A673 (cell line): Measurements from ENCODE around the gene CABP4. TPM values are rescaled to one million over a fixed set of nuclear protein-coding genes. Genes with fewer than 3 reads are reported as not detected.

Source experiments
- BruUV-seq: library from RNA; stranded (reverse); fragments of 400-500 nt; replicated peaks from 2 replicates; lab custom pipeline; 2021; lab: Mats Ljungman, UMichigan
- CTCF ChIA-PET: fragments of 300-600 bp; sonication (Branson Sonifier 250); formaldehyde crosslinking; loops from one replicate; lab custom pipeline; 2022; ENCODE audit warnings: antibody characterized with exemption; lab: Charles Lee
- POLR2A ChIA-PET: fragments of 300-600 bp; sonication (Branson Sonifier 250); formaldehyde crosslinking; loops from one replicate; lab custom pipeline; 2022; ENCODE audit warnings: antibody characterized with exemption; ENCODE audit not compliant: low non-redundant PET; lab: Charles Lee
- DNase-seq: peaks from one replicate; pipeline ENCODE4 v3.0.0-alpha.2; 2015; ENCODE audit warnings: low spot score
- H3K27ac ChIP-seq: fragments of 200-600 bp; sonication (generic); 2 replicates; pipeline ENCODE4 v1.5.1; 2016; ENCODE audit warnings: mixed run types, low read depth, mild to moderate bottlenecking, mixed read lengths, antibody characterized with exemption, low read length; ENCODE audit not compliant: poor library complexity, severe bottlenecking
- H3K27me3 ChIP-seq: fragments of 200-600 bp; sonication (generic); replicated peaks from 2 replicates; pipeline ENCODE4 v1.6.1; 2017; ENCODE audit warnings: mixed run types, low read depth, mild to moderate bottlenecking, mixed read lengths, antibody characterized with exemption, low read length; ENCODE audit not compliant: insufficient read depth, poor library complexity
- H3K36me3 ChIP-seq: fragments of 200-600 bp; sonication (generic); 2 replicates; pipeline ENCODE4 v1.6.1; 2016; ENCODE audit warnings: mixed run types, mild to moderate bottlenecking, mixed read lengths, antibody characterized with exemption, low read length; ENCODE audit not compliant: insufficient read depth, poor library complexity, severe bottlenecking
- H3K4me1 ChIP-seq: fragments of 200-600 bp; sonication (generic); 2 replicates; pipeline ENCODE4 v1.6.1; 2017; ENCODE audit warnings: mixed run types, mild to moderate bottlenecking, mixed read lengths, antibody characterized with exemption, low read length; ENCODE audit not compliant: insufficient read depth, poor library complexity, severe bottlenecking
- H3K4me3 ChIP-seq: fragments of 200-600 bp; sonication (generic); 2 replicates; pipeline ENCODE4 v1.5.1; 2016; ENCODE audit warnings: low read depth, mixed run types, mild to moderate bottlenecking, mixed read lengths, low read length; ENCODE audit not compliant: poor library complexity, severe bottlenecking
- H3K9me3 ChIP-seq: fragments of 200-600 bp; sonication (generic); 2 replicates; pipeline ENCODE4 v1.6.1; 2016; ENCODE audit warnings: mixed run types, low read depth, mild to moderate bottlenecking, mixed read lengths, antibody characterized with exemption, low read length; ENCODE audit not compliant: poor library complexity, severe bottlenecking
- CTCF ChIP-seq: fragments of 300-800, 200-600 bp; sonication (generic); conservative IDR thresholded peaks from 2 replicates; pipeline ENCODE4 v1.5.1; 2017; ENCODE audit warnings: low read depth, mild to moderate bottlenecking, antibody characterized with exemption, low read length, moderate library complexity, mixed read lengths
- EZH2 ChIP-seq: fragments of 200-600 bp; sonication (generic); IDR thresholded peaks from 2 replicates; pipeline ENCODE4 v1.6.1; 2017; ENCODE audit warnings: borderline replicate concordance, low read depth, mild to moderate bottlenecking, mixed read lengths, antibody characterized with exemption, low read length; ENCODE audit not compliant: poor library complexity, severe bottlenecking
- intact Hi-C: fragments of 100-400 bp; cut with micrococcal nuclease; formaldehyde crosslinking; loops from one replicate; pipeline ENCODE4 v1.10.0; 2022; ENCODE audit not compliant: unreplicated experiment
- total RNA-seq: library from RNA; stranded (reverse); gene quantifications from 2 replicates; pipeline ENCODE4 v1.2.3, GENCODE V29; 2021

CABP4 gene
- total RNA-seq, 1 experiment from 2014 or later = not detected

- intact Hi-C loops = no loop called here
- BruUV-seq = no TSS peak
- H3K27ac ChIP-seq = peak within 1 kb of the TSS; percentile 84
- no peaks in the 10 kb centered on the region for H3K9me3 ChIP-seq
- peak within 1 kb of the TSS; percentile 84 for H3K4me3 ChIP-seq
- ChIA-PET CTCF (interaction anchor here (0.7 to 1.1 kb wide), 2 partner anchors 67 to 1209 kb away, joined by 5 read pairs; partner anchors contain the start of gene PPP1CA), POLR2A (no interaction called here)
- H3K27me3 ChIP-seq = no peaks in the 10 kb centered on the region
- peak; percentile 66 for TF ChIP-seq CTCF
- TF ChIP-seq EZH2 = no peak
- DNase-seq = peak; percentile 97
- no peaks in the 10 kb centered on the region for H3K36me3 ChIP-seq
- H3K4me1 ChIP-seq = peaks cover 11% of the 10 kb centered on the region
Observed at GRCh38 chr11:67468759-67469507, 13.8 kb downstream of the CABP4 start, which contains the start of gene TMEM134. TMEM134 (minus strand) TSS chr11:67469251; CDS start chr11:67469192, 59 bp downstream.

GRCh38 chr11:67469508-67469811 lies 14.3 kb downstream of the CABP4 start:
- TF ChIP-seq CTCF (no peak; the same call in 1 of the 2 replicates), EZH2 (no peak)
- no TSS peak for BruUV-seq
- intact Hi-C loops = no loop called here
- Histone ChIP-seq H3K36me3 (no peaks in the 10 kb centered on the region), H3K4me1 (peaks cover 5% of the 10 kb centered on the region), H3K9me3 (no peaks in the 10 kb centered on the region), H3K4me3 (peak overlapping the region; percentile 84), H3K27me3 (no peaks in the 10 kb centered on the region), H3K27ac (peak overlapping the region; percentile 59)
- no peak for DNase-seq
- ChIA-PET POLR2A (no interaction called here), CTCF (interaction anchor here (0.7 kb wide), 1 partner anchor 1209 kb away, joined by 5 read pairs; no protein-coding TSS in a partner anchor)

- no peak for DNase-seq
- Histone ChIP-seq H3K4me1 (peaks cover 1% of the 10 kb centered on the region), H3K4me3 (no peak overlapping the region), H3K27me3 (no peaks in the 10 kb centered on the region), H3K27ac (no peak overlapping the region), H3K36me3 (no peaks in the 10 kb centered on the region), H3K9me3 (no peaks in the 10 kb centered on the region)
- BruUV-seq = no TSS peak
- TF ChIP-seq CTCF = no peak
- TF ChIP-seq EZH2 = no peak
- POLR2A ChIA-PET = no interaction called here
- intact Hi-C loops = no loop called here
- CTCF ChIA-PET = no interaction called here
Observed at GRCh38 chr11:67470337-67471002, 15.3 kb downstream of the CABP4 start.
